ENCODE results near the gene NOCT.

The NOCT gene

GRCh38 chr4:139084804-139085093, 69.2 kb downstream of the NOCT start:
- DNase-seq (ENCODE audit: low read depth), result no peak
- H3K4me3 ChIP-seq (ENCODE audit: low read depth, low read length), result peak overlapping the region; percentile 96

GRCh38 chr4:139085141-139085540, 69.6 kb downstream of the NOCT start:
- peak; percentile 45 for TF ChIP-seq CTCF (IDR thresholded peaks at IDR 0.05; ENCODE audit: control insufficient read depth, extremely low read depth, insufficient read depth)
- H3K4me3 ChIP-seq (ENCODE audit: low read depth, low read length), result peak overlapping the region; percentile 96
- peak; percentile 32 for DNase-seq (ENCODE audit: low read depth)

More at GRCh38 chr4:139084804-139085093, 69.2 kb downstream of the NOCT start:
- no peak for TF ChIP-seq CTCF (IDR thresholded peaks at IDR 0.05; ENCODE audit: control insufficient read depth, extremely low read depth, insufficient read depth)

GRCh38 chr4:139092271-139092670, 76.7 kb downstream of the NOCT start:
- no peak overlapping the region for H3K4me3 ChIP-seq (ENCODE audit: low read depth, low read length)
- no peak for DNase-seq (ENCODE audit: low read depth)
- TF ChIP-seq CTCF (IDR thresholded peaks at IDR 0.05; ENCODE audit: control insufficient read depth, extremely low read depth, insufficient read depth), result no peak

Measured in LNCaP clone FGC (cell line).